Muscle of arm (tissue), 14 donors: ENCODE data around the gene CAPZA2. TPM values are rescaled to one million over a fixed set of nuclear protein-coding genes. Genes with fewer than 3 reads are reported as not detected.
A peak's percentile ranks its signal among the peaks of the same experiment; 100 is the strongest.
"Not testable (repeated sequence)": the region's sequence is repeated elsewhere in the genome, so short reads cannot be mapped to it uniquely, and the experiment has no call there.

Experiments
- DNase-seq: peaks from one replicate; pipeline ENCODE4 v3.0.0-alpha.2; 2013
- long read RNA-seq, 11 donors: transcript quantifications; one replicate each; lab custom pipeline, GENCODE V29; 2026
- polyA plus RNA-seq, 12 donors: library from polyadenylated mRNA; unstranded; fragments of 120-200 nt; gene quantifications; one replicate each; pipeline ENCODE4 v1.2.1, GENCODE V29; 2013; ENCODE audit not compliant: insufficient read length in 12 of 12

Gene CAPZA2
- polyA plus RNA-seq: 100 to 1,000 TPM in 11 of 12 donors, not detected in 1; 123 to 279 (median 227) TPM
- long read RNA-seq, donor 1, full-length matches to known transcripts: 86 of 99 reads
- long read RNA-seq, donor 1, partial matches to known transcripts: 13 of 99 reads
- long read RNA-seq, donor 1, other reads (novel, unspliced or antisense): 0 of 99 reads
- long read RNA-seq, donor 2, full-length matches to known transcripts: 165 of 190 reads
- long read RNA-seq, donor 2, partial matches to known transcripts: 25 of 190 reads
- long read RNA-seq, donor 2, other reads (novel, unspliced or antisense): 0 of 190 reads
- long read RNA-seq, donor 3, full-length matches to known transcripts: 49 of 49 reads
- long read RNA-seq, donor 3, partial matches to known transcripts: 0 of 49 reads
- long read RNA-seq, donor 3, other reads (novel, unspliced or antisense): 0 of 49 reads
- long read RNA-seq, donor 4, full-length matches to known transcripts: 32 of 37 reads
- long read RNA-seq, donor 4, partial matches to known transcripts: 5 of 37 reads
- long read RNA-seq, donor 4, other reads (novel, unspliced or antisense): 0 of 37 reads
- long read RNA-seq, donor 5, full-length matches to known transcripts: 175 of 184 reads
- long read RNA-seq, donor 5, partial matches to known transcripts: 9 of 184 reads
- long read RNA-seq, donor 5, other reads (novel, unspliced or antisense): 0 of 184 reads
- long read RNA-seq, donor 6, full-length matches to known transcripts: 58 of 58 reads
- long read RNA-seq, donor 6, partial matches to known transcripts: 0 of 58 reads
- long read RNA-seq, donor 6, other reads (novel, unspliced or antisense): 0 of 58 reads
- long read RNA-seq, donor 7, full-length matches to known transcripts: 54 of 54 reads
- long read RNA-seq, donor 7, partial matches to known transcripts: 0 of 54 reads
- long read RNA-seq, donor 7, other reads (novel, unspliced or antisense): 0 of 54 reads
- long read RNA-seq, donor 8, full-length matches to known transcripts: 129 of 143 reads
- long read RNA-seq, donor 8, partial matches to known transcripts: 14 of 143 reads
- long read RNA-seq, donor 8, other reads (novel, unspliced or antisense): 0 of 143 reads
- long read RNA-seq, donor 9, full-length matches to known transcripts: 38 of 48 reads
- long read RNA-seq, donor 9, partial matches to known transcripts: 10 of 48 reads
- long read RNA-seq, donor 9, other reads (novel, unspliced or antisense): 0 of 48 reads
- long read RNA-seq, donor 10, full-length matches to known transcripts: 128 of 128 reads
- long read RNA-seq, donor 10, partial matches to known transcripts: 0 of 128 reads
- long read RNA-seq, donor 10, other reads (novel, unspliced or antisense): 0 of 128 reads
- long read RNA-seq, donor 11, full-length matches to known transcripts: 92 of 108 reads
- long read RNA-seq, donor 11, partial matches to known transcripts: 16 of 108 reads
- long read RNA-seq, donor 11, other reads (novel, unspliced or antisense): 0 of 108 reads

- DNase-seq: peak; percentile 90
Observed at GRCh38 chr7:116862234-116862950, at the start of gene CAPZA2. TSS of gene CAPZA2 (plus strand) at chr7:116862587. CDS start at chr7:116862612, 25 bp downstream.

- no peak for DNase-seq
Observed at GRCh38 chr7:116812860-116813259, 49.5 kb upstream of the CAPZA2 start.

- DNase-seq: not testable (repeated sequence)
Observed at GRCh38 chr7:116813371-116813770, 49.0 kb upstream of the CAPZA2 start.

- no peak for DNase-seq
Observed at GRCh38 chr7:116815041-116815440, 47.3 kb upstream of the CAPZA2 start.

- DNase-seq: no peak
Observed at GRCh38 chr7:116820149-116820548, 42.2 kb upstream of the CAPZA2 start.

- not testable (repeated sequence) for DNase-seq
Observed at GRCh38 chr7:116821647-116822046, 40.7 kb upstream of the CAPZA2 start.

GRCh38 chr7:116824449-116824848 is 37.9 kb upstream of the CAPZA2 start:
- DNase-seq: no peak

GRCh38 chr7:116828281-116828680 is 34.1 kb upstream of the CAPZA2 start:
- DNase-seq: no peak

- no peak for DNase-seq
Observed at GRCh38 chr7:116829041-116829440, 33.3 kb upstream of the CAPZA2 start.

- DNase-seq: no peak
Observed at GRCh38 chr7:116829493-116829892, 32.9 kb upstream of the CAPZA2 start.

GRCh38 chr7:116832692-116833091 is 29.7 kb upstream of the CAPZA2 start:
- no peak for DNase-seq

GRCh38 chr7:116834815-116835504 is 27.4 kb upstream of the CAPZA2 start:
- no peak for DNase-seq

- DNase-seq: no peak
Observed at GRCh38 chr7:116836048-116836447, 26.3 kb upstream of the CAPZA2 start.

GRCh38 chr7:116836911-116837310 is 25.5 kb upstream of the CAPZA2 start:
- no peak for DNase-seq

GRCh38 chr7:116837586-116837985 is 24.8 kb upstream of the CAPZA2 start:
- DNase-seq: no peak

- DNase-seq: no peak
Observed at GRCh38 chr7:116840256-116840655, 22.1 kb upstream of the CAPZA2 start.

- no peak for DNase-seq
Observed at GRCh38 chr7:116842371-116842770, 20.0 kb upstream of the CAPZA2 start.

- no peak for DNase-seq
Observed at GRCh38 chr7:116843378-116843777, 19.0 kb upstream of the CAPZA2 start.

GRCh38 chr7:116851175-116851574 is 11.2 kb upstream of the CAPZA2 start:
- no peak for DNase-seq

- DNase-seq: no peak
Observed at GRCh38 chr7:116851671-116852070, 10.7 kb upstream of the CAPZA2 start.
